Immature natural killer cell (primary cell): ENCODE data around the gene RAB11FIP4. TPM values are rescaled to one million over a fixed set of nuclear protein-coding genes. Genes with fewer than 3 reads are reported as not detected.

Source experiments
- DNase-seq, 3 donors: peaks; one replicate each; pipeline ENCODE4 v3.0.0; 2022; ENCODE audit warnings: mixed read lengths in 1 of 3
- H3K27ac Mint-ChIP-seq, 6 donors: one replicate each; pipeline ENCODE4 v1.8.0; 2020; ENCODE audit warnings: mixed read lengths in 6 of 6, mild to moderate bottlenecking in 5 of 6, inconsistent platforms in 4 of 6, moderate library complexity in 3 of 6
- H3K27me3 Mint-ChIP-seq, 3 donors: one replicate each; pipeline ENCODE4 v1.8.0; 2020 to 2021; ENCODE audit warnings: low read depth in 3 of 3, mild to moderate bottlenecking in 3 of 3, mixed read lengths in 3 of 3, moderate library complexity in 3 of 3, inconsistent platforms in 1 of 3
- H3K36me3 Mint-ChIP-seq, 3 donors: one replicate each; pipeline ENCODE4 v1.8.0; 2020; ENCODE audit warnings: mixed read lengths in 3 of 3, inconsistent platforms in 2 of 3, mild to moderate bottlenecking in 2 of 3
- H3K4me1 Mint-ChIP-seq, 2 donors: one replicate each; pipeline ENCODE4 v1.8.0; 2020; ENCODE audit warnings: inconsistent platforms in 2 of 2, mild to moderate bottlenecking in 2 of 2, mixed read lengths in 2 of 2, moderate library complexity in 1 of 2
- H3K4me3 Mint-ChIP-seq, 5 donors: one replicate each; pipeline ENCODE4 v1.8.0; 2020; ENCODE audit warnings: mild to moderate bottlenecking in 5 of 5, mixed read lengths in 5 of 5, inconsistent platforms in 3 of 5, moderate library complexity in 3 of 5
- H3K9me3 Mint-ChIP-seq, 6 donors: one replicate each; pipeline ENCODE4 v1.8.0; 2020; ENCODE audit warnings: mild to moderate bottlenecking in 6 of 6, mixed read lengths in 6 of 6, inconsistent platforms in 4 of 6, moderate library complexity in 3 of 6
- polyA plus RNA-seq, 3 donors: library from polyadenylated mRNA; unstranded; fragments of 300-500 nt; fragmentation: Illumina TruSeq; gene quantifications; one replicate each; pipeline ENCODE4 v1.2.3, GENCODE V29; 2021

The RAB11FIP4 gene
- polyA plus RNA-seq, 3 donors from 2014 or later, result 14.2 to 41.8 (median 22.1) TPM

- Mint-ChIP-seq H3K9me3 (no peaks in the 10 kb centered on the region), H3K27ac (peak overlapping the region; percentile 95 to 100 (median 99)), H3K4me1 (peaks cover 76 to 78% of the 10 kb centered on the region in 2 donors)
Observed at GRCh38 chr17:31511195-31511578, 119.7 kb downstream of the RAB11FIP4 start.

GRCh38 chr17:31511580-31511979 lies 120.1 kb downstream of the RAB11FIP4 start:
- Mint-ChIP-seq H3K27me3 (peaks cover 5 to 8% (median 7%) of the 10 kb centered on the region in 3 donors), H3K4me3 (peak overlapping the region in 3 of 5 donors; percentile 62 to 95 (median 89)), H3K4me1 (peaks cover 73 to 77% of the 10 kb centered on the region in 2 donors), H3K36me3 (no peaks in the 10 kb centered on the region), H3K9me3 (no peaks in the 10 kb centered on the region), H3K27ac (peak overlapping the region; percentile 95 to 100 (median 99))
- DNase-seq, result no peak

More at GRCh38 chr17:31511195-31511578, 119.7 kb downstream of the RAB11FIP4 start:
- no peaks in the 10 kb centered on the region for H3K36me3 Mint-ChIP-seq
- DNase-seq, result no peak
- peaks cover 5 to 8% (median 7%) of the 10 kb centered on the region in 3 donors for H3K27me3 Mint-ChIP-seq
- H3K4me3 Mint-ChIP-seq, result peak overlapping the region; percentile 62 to 95 (median 91)

- Mint-ChIP-seq H3K27me3 (peaks cover 5 to 8% (median 7%) of the 10 kb centered on the region in 3 donors), H3K9me3 (no peaks in the 10 kb centered on the region), H3K36me3 (no peaks in the 10 kb centered on the region), H3K4me3 (peak overlapping the region in 1 of 5 donors; percentile 32), H3K27ac (peak overlapping the region; percentile 45 to 100 (median 96)), H3K4me1 (peaks cover 66 to 75% of the 10 kb centered on the region in 2 donors)
- DNase-seq, result no peak
Observed at GRCh38 chr17:31512104-31512740, 120.7 kb downstream of the RAB11FIP4 start.

GRCh38 chr17:31512796-31513195 lies 121.3 kb downstream of the RAB11FIP4 start:
- H3K9me3 Mint-ChIP-seq, result no peaks in the 10 kb centered on the region
- no peak overlapping the region for H3K4me3 Mint-ChIP-seq
- H3K27me3 Mint-ChIP-seq, result peaks cover 5 to 8% (median 7%) of the 10 kb centered on the region in 3 donors
- no peak for DNase-seq
- H3K27ac Mint-ChIP-seq, result peak overlapping the region in 5 of 6 donors; percentile 45 to 100 (median 95)
- peaks cover 67 to 77% of the 10 kb centered on the region in 2 donors for H3K4me1 Mint-ChIP-seq
- peaks cover 0 to 2% (median 2%) of the 10 kb centered on the region in 3 donors for H3K36me3 Mint-ChIP-seq

- H3K27me3 Mint-ChIP-seq, result peaks cover 1 to 7% (median 3%) of the 10 kb centered on the region in 3 donors
- peak overlapping the region in 1 of 5 donors; percentile 15 for H3K4me3 Mint-ChIP-seq
- H3K36me3 Mint-ChIP-seq, result peaks cover 0 to 5% (median 3%) of the 10 kb centered on the region in 3 donors
- H3K4me1 Mint-ChIP-seq, result peaks cover 59 to 68% of the 10 kb centered on the region in 2 donors
- H3K27ac Mint-ChIP-seq, result peak overlapping the region; percentile 58 to 84 (median 68)
- DNase-seq, result no peak
- no peaks in the 10 kb centered on the region for H3K9me3 Mint-ChIP-seq
Observed at GRCh38 chr17:31513731-31514427, 122.4 kb downstream of the RAB11FIP4 start.

- Mint-ChIP-seq H3K27ac (peak overlapping the region in 5 of 6 donors; percentile 15 to 77 (median 58)), H3K4me3 (no peak overlapping the region), H3K4me1 (peaks cover 45 to 54% of the 10 kb centered on the region in 2 donors), H3K36me3 (peaks cover 0 to 8% (median 3%) of the 10 kb centered on the region in 3 donors), H3K27me3 (peaks cover 0 to 6% (median 0%) of the 10 kb centered on the region in 3 donors), H3K9me3 (no peaks in the 10 kb centered on the region)
- no peak for DNase-seq
Observed at GRCh38 chr17:31515267-31515666, 123.8 kb downstream of the RAB11FIP4 start.

- Mint-ChIP-seq H3K9me3 (no peaks in the 10 kb centered on the region), H3K27me3 (peaks cover 0 to 4% (median 0%) of the 10 kb centered on the region in 3 donors), H3K36me3 (peaks cover 0 to 8% (median 3%) of the 10 kb centered on the region in 3 donors), H3K27ac (peak overlapping the region in 3 of 6 donors; percentile 13 to 69 (median 58)), H3K4me1 (peaks cover 31 to 33% of the 10 kb centered on the region in 2 donors), H3K4me3 (no peak overlapping the region)
- no peak for DNase-seq
Observed at GRCh38 chr17:31517524-31517923, 126.0 kb downstream of the RAB11FIP4 start.

- Mint-ChIP-seq H3K36me3 (peaks cover 0 to 8% (median 3%) of the 10 kb centered on the region in 3 donors), H3K4me1 (peaks cover 28% of the 10 kb centered on the region in 2 donors), H3K27me3 (peaks cover 0 to 4% (median 0%) of the 10 kb centered on the region in 3 donors), H3K9me3 (no peaks in the 10 kb centered on the region), H3K27ac (peak overlapping the region in 2 of 6 donors; percentile 22 to 39), H3K4me3 (no peak overlapping the region)
- no peak for DNase-seq
Observed at GRCh38 chr17:31518478-31518877, 127.0 kb downstream of the RAB11FIP4 start.

- no peak overlapping the region for H3K4me3 Mint-ChIP-seq
- peaks cover 0 to 12% (median 3%) of the 10 kb centered on the region in 3 donors for H3K36me3 Mint-ChIP-seq
- no peak for DNase-seq
- H3K9me3 Mint-ChIP-seq, result no peaks in the 10 kb centered on the region
- peaks cover 7 to 8% of the 10 kb centered on the region in 2 donors for H3K4me1 Mint-ChIP-seq
- no peaks in the 10 kb centered on the region for H3K27me3 Mint-ChIP-seq
- peak overlapping the region in 1 of 6 donors; percentile 16 for H3K27ac Mint-ChIP-seq
Observed at GRCh38 chr17:31521632-31522283, 130.3 kb downstream of the RAB11FIP4 start.

GRCh38 chr17:31522284-31522931 lies 130.9 kb downstream of the RAB11FIP4 start:
- H3K4me3 Mint-ChIP-seq, result no peak overlapping the region
- no peaks in the 10 kb centered on the region for H3K9me3 Mint-ChIP-seq
- no peaks in the 10 kb centered on the region for H3K27me3 Mint-ChIP-seq
- peaks cover 0 to 12% (median 3%) of the 10 kb centered on the region in 3 donors for H3K36me3 Mint-ChIP-seq
- H3K27ac Mint-ChIP-seq, result peak overlapping the region in 1 of 6 donors; percentile 16
- peaks cover 5 to 7% of the 10 kb centered on the region in 2 donors for H3K4me1 Mint-ChIP-seq
- DNase-seq, result no peak

GRCh38 chr17:31522987-31523495 lies 131.6 kb downstream of the RAB11FIP4 start:
- Mint-ChIP-seq H3K9me3 (no peaks in the 10 kb centered on the region), H3K4me1 (peaks cover 0 to under 1% of the 10 kb centered on the region in 2 donors), H3K36me3 (peaks cover 0 to 7% (median 0%) of the 10 kb centered on the region in 3 donors), H3K4me3 (no peak overlapping the region), H3K27me3 (no peaks in the 10 kb centered on the region), H3K27ac (no peak overlapping the region)
- no peak for DNase-seq

- Mint-ChIP-seq H3K27ac (peak overlapping the region in 1 of 6 donors; percentile 29), H3K4me1 (no peaks in the 10 kb centered on the region), H3K27me3 (no peaks in the 10 kb centered on the region), H3K9me3 (no peaks in the 10 kb centered on the region), H3K4me3 (no peak overlapping the region), H3K36me3 (peaks cover 0 to 7% (median 0%) of the 10 kb centered on the region in 3 donors)
- DNase-seq, result no peak
Observed at GRCh38 chr17:31523862-31524730, 132.6 kb downstream of the RAB11FIP4 start.
